Nephron progenitor cell (in vitro differentiated cells): ENCODE data around the gene CFAP68.
A peak's percentile ranks its signal among the peaks of the same experiment; 100 is the strongest.

Experiments used
- DNase-seq: peaks from one replicate; pipeline ENCODE4 v3.0.0; 2021
- H3K27ac Mint-ChIP-seq: 2 replicates; pipeline ENCODE4 v1.8.0; 2021; ENCODE audit warnings: mild to moderate bottlenecking, moderate library complexity, mixed read lengths
- H3K27me3 Mint-ChIP-seq: 2 replicates; pipeline ENCODE4 v1.8.0; 2021; ENCODE audit warnings: mild to moderate bottlenecking, low read depth, mixed read lengths; ENCODE audit not compliant: poor library complexity
- H3K36me3 Mint-ChIP-seq: 2 replicates; pipeline ENCODE4 v1.8.0; 2021; ENCODE audit warnings: low read depth, mixed read lengths
- H3K4me1 Mint-ChIP-seq: 2 replicates; pipeline ENCODE4 v1.8.0; 2021; ENCODE audit warnings: mixed read lengths
- H3K4me3 Mint-ChIP-seq: 2 replicates; pipeline ENCODE4 v1.8.0; 2021; ENCODE audit warnings: mild to moderate bottlenecking, moderate library complexity, mixed read lengths
- H3K9me3 Mint-ChIP-seq: 2 replicates; pipeline ENCODE4 v1.8.0; 2021; ENCODE audit warnings: mild to moderate bottlenecking, moderate library complexity, mixed read lengths
- TF ChIP-seq, protein P1 (sequence below): fragments of 200-600 bp; sonication (generic); IDR thresholded peaks from 2 replicates; pipeline ENCODE4 v1.5.0; 2021; ENCODE audit warnings: antibody characterized with exemption

The CFAP68 gene

DNA sequence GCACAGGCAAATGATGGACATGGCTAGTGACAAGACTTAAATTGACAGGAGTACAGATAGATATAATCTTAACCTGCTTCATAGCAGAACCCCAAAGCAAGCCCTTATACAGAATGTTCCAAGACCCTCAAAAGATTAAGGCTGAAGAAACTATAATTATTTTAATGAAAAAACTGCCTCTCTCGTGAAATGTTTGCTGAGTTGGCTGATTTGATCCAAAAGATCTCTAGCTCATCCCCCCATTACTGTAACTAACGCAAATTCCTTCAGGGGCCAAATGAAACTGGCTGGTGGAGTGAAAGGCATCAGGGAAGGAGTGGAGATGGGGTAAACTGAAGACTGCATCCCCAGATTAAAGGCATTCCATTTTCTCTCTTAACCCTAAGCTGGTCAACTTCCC, 27.2 kb upstream of the CFAP68 start:
- Mint-ChIP-seq H3K9me3 (no peaks in the 10 kb centered on the region), H3K27me3 (no peaks in the 10 kb centered on the region), H3K27ac (no peak overlapping the region), H3K36me3 (peaks cover 57% of the 10 kb centered on the region), H3K4me1 (no peaks in the 10 kb centered on the region), H3K4me3 (no peak overlapping the region)
- TF ChIP-seq, protein P1, sequence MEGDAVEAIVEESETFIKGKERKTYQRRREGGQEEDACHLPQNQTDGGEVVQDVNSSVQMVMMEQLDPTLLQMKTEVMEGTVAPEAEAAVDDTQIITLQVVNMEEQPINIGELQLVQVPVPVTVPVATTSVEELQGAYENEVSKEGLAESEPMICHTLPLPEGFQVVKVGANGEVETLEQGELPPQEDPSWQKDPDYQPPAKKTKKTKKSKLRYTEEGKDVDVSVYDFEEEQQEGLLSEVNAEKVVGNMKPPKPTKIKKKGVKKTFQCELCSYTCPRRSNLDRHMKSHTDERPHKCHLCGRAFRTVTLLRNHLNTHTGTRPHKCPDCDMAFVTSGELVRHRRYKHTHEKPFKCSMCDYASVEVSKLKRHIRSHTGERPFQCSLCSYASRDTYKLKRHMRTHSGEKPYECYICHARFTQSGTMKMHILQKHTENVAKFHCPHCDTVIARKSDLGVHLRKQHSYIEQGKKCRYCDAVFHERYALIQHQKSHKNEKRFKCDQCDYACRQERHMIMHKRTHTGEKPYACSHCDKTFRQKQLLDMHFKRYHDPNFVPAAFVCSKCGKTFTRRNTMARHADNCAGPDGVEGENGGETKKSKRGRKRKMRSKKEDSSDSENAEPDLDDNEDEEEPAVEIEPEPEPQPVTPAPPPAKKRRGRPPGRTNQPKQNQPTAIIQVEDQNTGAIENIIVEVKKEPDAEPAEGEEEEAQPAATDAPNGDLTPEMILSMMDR, result no peak
- no peak for DNase-seq

- TF ChIP-seq, protein P1, result no peak
- Mint-ChIP-seq H3K4me3 (no peak overlapping the region), H3K9me3 (no peaks in the 10 kb centered on the region), H3K36me3 (peaks cover 66% of the 10 kb centered on the region), H3K27me3 (no peaks in the 10 kb centered on the region), H3K4me1 (no peaks in the 10 kb centered on the region), H3K27ac (no peak overlapping the region)
- DNase-seq, result no peak
Observed at GRCh38 chr11:111855506-111855905, 23.8 kb upstream of the CFAP68 start.

GRCh38 chr11:111860257-111860656, 19.1 kb upstream of the CFAP68 start:
- Mint-ChIP-seq H3K4me3 (no peak overlapping the region), H3K9me3 (no peaks in the 10 kb centered on the region), H3K27ac (no peak overlapping the region), H3K27me3 (no peaks in the 10 kb centered on the region), H3K4me1 (no peaks in the 10 kb centered on the region), H3K36me3 (peaks cover 66% of the 10 kb centered on the region)
- TF ChIP-seq, protein P1, result no peak
- no peak for DNase-seq

DNA sequence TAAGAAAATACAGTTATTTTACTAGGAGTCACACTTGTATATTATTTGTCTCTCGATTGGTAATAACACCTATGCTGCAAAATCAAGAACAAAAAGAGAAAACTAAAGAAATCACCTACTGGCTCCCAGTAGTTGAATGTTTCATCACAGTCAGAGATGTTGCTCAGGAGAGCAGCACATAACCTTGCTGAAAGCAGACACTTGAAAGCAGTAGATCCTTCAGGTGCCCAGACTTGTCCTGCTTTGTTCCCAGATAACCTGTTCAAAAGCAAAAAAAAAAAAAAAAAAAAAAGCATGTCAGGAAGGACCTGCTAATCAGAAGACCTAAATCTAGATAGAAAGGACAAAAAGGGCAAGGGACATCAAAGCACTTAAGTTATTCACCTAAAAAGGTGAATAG, 9.2 kb upstream of the CFAP68 start:
- TF ChIP-seq, protein P1, result no peak
- H3K27me3 Mint-ChIP-seq, result no peaks in the 10 kb centered on the region
- peaks cover 33% of the 10 kb centered on the region for H3K36me3 Mint-ChIP-seq
- no peak overlapping the region for H3K27ac Mint-ChIP-seq
- H3K4me1 Mint-ChIP-seq, result peaks cover 19% of the 10 kb centered on the region
- H3K9me3 Mint-ChIP-seq, result no peaks in the 10 kb centered on the region
- H3K4me3 Mint-ChIP-seq, result peak overlapping the region; percentile 63
- DNase-seq, result no peak

DNA sequence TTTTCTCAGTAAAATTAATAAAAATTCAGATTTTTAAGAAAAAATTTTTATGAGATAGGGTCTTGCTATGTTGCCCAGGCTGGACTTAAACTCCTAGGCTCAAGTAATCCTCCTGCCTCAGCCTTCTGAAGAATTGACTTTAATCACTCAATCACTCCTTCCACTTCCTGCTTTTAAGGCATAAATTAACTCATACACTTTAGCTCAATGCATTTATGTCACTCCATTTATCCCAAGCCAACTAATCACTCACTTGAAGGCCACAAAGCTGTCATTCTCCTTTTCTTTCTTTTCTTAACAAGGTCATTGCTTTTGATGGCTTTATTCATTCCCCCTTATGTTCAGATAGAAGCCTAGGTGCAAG, 8.8 kb upstream of the CFAP68 start:
- DNase-seq, result no peak
- TF ChIP-seq, protein P1, result no peak
- Mint-ChIP-seq H3K27me3 (no peaks in the 10 kb centered on the region), H3K27ac (peak overlapping the region; percentile 46), H3K4me3 (peak overlapping the region; percentile 96), H3K9me3 (no peaks in the 10 kb centered on the region), H3K36me3 (peaks cover 29% of the 10 kb centered on the region), H3K4me1 (peaks cover 19% of the 10 kb centered on the region)

GRCh38 chr11:111870886-111871692, 8.3 kb upstream of the CFAP68 start, which contains the start of gene ALG9:
Gene ALG9 (minus strand): TSS chr11:111871581. CDS start chr11:111871482, 99 bp downstream.
- Mint-ChIP-seq H3K4me3 (peak within 1 kb of the TSS; percentile 96), H3K36me3 (peaks cover 26% of the 10 kb centered on the region), H3K27ac (peak within 1 kb of the TSS; percentile 46), H3K27me3 (no peaks in the 10 kb centered on the region), H3K4me1 (peaks cover 19% of the 10 kb centered on the region), H3K9me3 (no peaks in the 10 kb centered on the region)
- TF ChIP-seq, protein P1, result peak; percentile 20
- DNase-seq, result peak; percentile 86
